Skeletal muscle tissue (tissue), 4 donors: ENCODE data around the gene BET1L. TPM values are rescaled to one million over a fixed set of nuclear protein-coding genes. Genes with fewer than 3 reads are reported as not detected.
A peak's percentile ranks its signal among the peaks of the same experiment; 100 is the strongest.
"Not testable (repeated sequence)": the region's sequence is repeated elsewhere in the genome, so short reads cannot be mapped to it uniquely, and the experiment has no call there.

Experiments
- H3K27ac ChIP-seq: one replicate; pipeline ENCODE4 v1.7.0; 2013; ENCODE audit warnings: mild to moderate bottlenecking, low read depth, low read length, inconsistent platforms
- H3K27me3 ChIP-seq, 3 donors: one replicate each; pipeline ENCODE4 v1.7.0; 2013; ENCODE audit warnings: low read length in 3 of 3; ENCODE audit not compliant: control insufficient read depth in 3 of 3, insufficient read depth in 3 of 3
- H3K36me3 ChIP-seq, 3 donors: one replicate each; pipeline ENCODE4 v1.7.0; 2013; ENCODE audit warnings: low read length in 3 of 3; ENCODE audit not compliant: control insufficient read depth in 3 of 3, insufficient read depth in 3 of 3
- H3K4me1 ChIP-seq, 3 donors: one replicate each; pipeline ENCODE4 v1.7.0; 2013; ENCODE audit warnings: low read length in 3 of 3, mild to moderate bottlenecking in 3 of 3; ENCODE audit not compliant: control insufficient read depth in 3 of 3, insufficient read depth in 3 of 3
- H3K4me3 ChIP-seq, 3 donors: one replicate each; pipeline ENCODE4 v1.7.0; 2013; ENCODE audit warnings: low read length in 3 of 3
- H3K9ac ChIP-seq, 3 donors: one replicate each; pipeline ENCODE4 v1.7.0; 2013; ENCODE audit warnings: low read length in 3 of 3, mild to moderate bottlenecking in 3 of 3, moderate library complexity in 2 of 3, low read depth in 1 of 3
- H3K9me3 ChIP-seq, 3 donors: one replicate each; pipeline ENCODE4 v1.7.0; 2013; ENCODE audit warnings: low read length in 3 of 3; ENCODE audit not compliant: control insufficient read depth in 3 of 3
- total RNA-seq: library from RNA; depleted of rRNA; stranded (reverse); fragments of >200 nt; gene quantifications from one replicate; pipeline ENCODE4 v1.2.3, GENCODE V29; 2014
- donor health status: Osteomylitis.

The BET1L gene
- total RNA-seq, 1 donor from 2014 or later = 8.9 TPM

DNA sequence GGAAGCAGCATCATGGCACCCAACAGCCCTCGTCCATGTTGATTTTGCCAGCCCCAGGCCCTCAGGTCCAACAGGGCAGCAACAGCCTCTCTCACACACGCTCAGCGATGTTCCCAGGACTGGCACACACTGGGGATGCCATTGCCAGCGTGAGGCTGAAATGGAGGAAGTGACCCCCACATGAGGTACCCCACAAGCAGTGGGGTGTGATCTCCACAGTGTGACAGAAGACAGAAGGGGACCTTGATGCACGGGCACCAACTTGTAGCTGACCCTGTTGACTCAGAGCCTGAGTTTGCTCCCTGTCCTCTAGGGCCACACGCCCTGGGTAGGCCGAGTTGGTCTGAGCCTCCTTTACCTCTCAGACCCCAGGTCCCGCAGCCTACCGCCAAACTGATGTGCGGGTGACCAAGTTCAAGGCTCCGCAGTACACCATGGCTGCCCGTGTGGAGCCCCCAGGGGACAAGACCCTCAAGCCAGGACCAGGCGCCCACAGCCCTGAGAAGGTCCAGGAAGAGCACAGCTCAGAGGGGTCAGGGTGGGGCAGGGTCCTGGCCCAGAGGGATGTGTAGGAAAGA lies 8.1 kb downstream of the BET1L start:
- peaks cover 24 to 28% (median 28%) of the 10 kb centered on the region in 3 donors for H3K36me3 ChIP-seq
- H3K4me1 ChIP-seq = peaks cover 7 to 11% (median 9%) of the 10 kb centered on the region in 3 donors
- no peak overlapping the region for H3K27ac ChIP-seq
- no peak overlapping the region for H3K4me3 ChIP-seq
- H3K27me3 ChIP-seq = no peaks in the 10 kb centered on the region
- no peak overlapping the region for H3K9ac ChIP-seq
- H3K9me3 ChIP-seq = no peaks in the 10 kb centered on the region

- no peaks in the 10 kb centered on the region for H3K27me3 ChIP-seq
- no peaks in the 10 kb centered on the region for H3K9me3 ChIP-seq
- no peak overlapping the region for H3K9ac ChIP-seq
Observed at GRCh38 chr11:198236-198806, 8.9 kb downstream of the BET1L start.

DNA sequence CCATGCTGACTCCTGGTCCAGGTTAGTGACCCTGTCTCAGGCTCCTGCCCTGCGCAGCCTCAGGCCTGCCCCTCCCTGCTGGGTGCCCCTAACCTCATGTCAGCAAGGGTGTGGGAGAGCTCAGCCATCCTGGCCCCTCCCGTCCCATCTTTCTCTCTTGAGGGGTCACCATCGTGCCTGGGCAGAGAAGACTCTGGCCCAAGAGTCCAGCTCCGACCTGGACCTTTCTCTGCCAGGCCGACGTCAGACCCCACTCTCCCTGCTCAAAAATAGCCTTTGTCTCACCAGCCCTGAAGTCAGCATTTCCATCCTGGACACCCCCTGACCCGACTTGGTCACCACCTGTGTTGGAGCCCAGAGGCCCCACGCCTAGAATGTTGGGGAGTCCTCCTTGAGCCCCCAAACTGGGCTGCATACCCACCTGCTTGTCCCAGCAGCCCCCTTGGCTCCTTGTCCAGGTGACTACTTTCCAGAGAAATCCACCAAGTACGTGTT lies 9.4 kb downstream of the BET1L start:
- Histone ChIP-seq H3K4me3 (no peak overlapping the region), H3K27me3 (no peaks in the 10 kb centered on the region), H3K36me3 (peaks cover 11 to 15% (median 15%) of the 10 kb centered on the region in 3 donors), H3K4me1 (no peaks in the 10 kb centered on the region), H3K27ac (no peak overlapping the region), H3K9ac (peak overlapping the region in 1 of 3 donors; percentile 40), H3K9me3 (no peaks in the 10 kb centered on the region)

More at GRCh38 chr11:198236-198806, 8.9 kb downstream of the BET1L start:
- H3K36me3 ChIP-seq = peaks cover 16 to 21% (median 21%) of the 10 kb centered on the region in 3 donors
- no peak overlapping the region for H3K4me3 ChIP-seq
- peaks cover 1 to 4% (median 2%) of the 10 kb centered on the region in 3 donors for H3K4me1 ChIP-seq
- no peak overlapping the region for H3K27ac ChIP-seq

DNA sequence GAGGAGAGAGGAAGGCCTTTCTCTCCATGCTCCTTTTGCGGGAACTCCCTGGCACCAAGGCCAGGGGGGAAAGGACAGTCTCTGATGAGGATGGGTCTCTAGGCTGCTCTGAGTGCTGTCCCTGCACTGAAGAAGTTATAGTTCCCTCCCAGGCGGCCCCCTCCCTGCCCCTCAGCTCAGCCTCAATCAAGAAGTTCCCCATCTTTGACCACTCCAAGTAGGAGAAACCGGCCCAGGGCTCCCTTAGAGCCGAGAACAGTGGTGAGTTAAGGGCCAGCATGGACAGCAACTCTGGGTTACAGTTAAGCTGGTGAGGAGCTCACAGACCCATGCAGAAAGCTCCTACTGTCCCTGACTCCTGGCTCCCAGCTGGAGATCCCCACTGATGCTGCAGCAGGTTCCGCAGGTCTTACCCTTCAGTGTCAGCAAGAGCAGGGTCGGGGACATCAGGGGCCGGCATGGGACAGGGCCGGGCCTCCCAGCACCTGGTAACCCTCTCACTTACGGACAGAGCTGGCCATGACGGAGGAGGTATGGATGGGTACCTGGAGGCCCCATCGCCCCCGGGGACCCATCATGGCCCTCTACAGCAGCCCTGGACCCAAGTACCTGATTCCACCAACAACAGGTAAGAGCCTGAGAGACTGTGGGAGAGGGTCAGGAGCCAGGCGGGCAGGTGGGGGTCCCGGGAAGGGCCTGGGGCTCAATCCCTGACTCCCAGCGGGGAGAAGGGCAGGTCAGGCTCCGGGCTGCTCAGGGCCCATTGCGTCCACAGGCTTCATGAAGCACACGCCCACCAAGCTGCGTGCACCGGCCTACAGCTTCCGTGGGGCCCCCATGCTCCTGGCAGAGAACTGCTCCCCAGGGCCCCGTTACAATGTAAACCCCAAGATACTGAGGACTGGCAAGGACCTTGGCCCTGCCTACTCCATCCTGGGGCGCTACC lies 10.1 kb downstream of the BET1L start:
- Histone ChIP-seq H3K9ac (peak overlapping the region in 1 of 3 donors; percentile 40), H3K4me3 (no peak overlapping the region), H3K9me3 (no peaks in the 10 kb centered on the region), H3K27me3 (no peaks in the 10 kb centered on the region), H3K27ac (no peak overlapping the region), H3K36me3 (peaks cover 9 to 12% (median 11%) of the 10 kb centered on the region in 3 donors), H3K4me1 (no peaks in the 10 kb centered on the region)

GRCh38 chr11:193481-193880 lies 13.7 kb downstream of the BET1L start:
- H3K4me1 ChIP-seq, H3K27me3 ChIP-seq, H3K27ac ChIP-seq, H3K9me3 ChIP-seq, H3K4me3 ChIP-seq, H3K36me3 ChIP-seq, H3K9ac ChIP-seq: not testable (repeated sequence)

DNA sequence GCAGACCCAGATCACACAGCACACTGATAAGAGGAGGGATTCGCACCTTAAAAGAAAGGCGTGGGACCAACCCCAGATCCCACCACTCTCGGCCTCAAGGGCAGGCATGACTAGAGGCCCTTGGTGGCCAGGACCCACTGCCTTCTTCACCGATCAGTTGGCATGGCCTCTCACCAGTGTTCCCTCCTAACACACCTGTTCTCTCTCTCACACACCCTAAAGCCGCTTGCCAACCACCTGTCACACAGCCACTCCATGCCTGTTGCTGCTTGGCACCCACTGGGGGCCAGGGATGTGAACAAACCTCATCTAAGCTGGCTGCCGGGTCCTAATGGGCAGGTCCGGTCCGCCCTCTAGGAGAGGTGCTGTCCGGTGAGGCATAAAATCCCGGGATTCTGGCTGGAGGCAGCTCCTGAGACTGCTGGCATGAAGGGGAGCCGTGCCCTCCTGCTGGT lies 14.5 kb downstream of the BET1L start, which contains the start of gene SCGB1C1:
TSS of gene SCGB1C1 (plus strand) at position 405 of the 455 bp plus-strand sequence. CDS start at position 427, 22 bp downstream.
- H3K27ac ChIP-seq, H3K27me3 ChIP-seq, H3K9ac ChIP-seq, H3K4me3 ChIP-seq, H3K36me3 ChIP-seq, H3K9me3 ChIP-seq, H3K4me1 ChIP-seq: not testable (repeated sequence)

DNA sequence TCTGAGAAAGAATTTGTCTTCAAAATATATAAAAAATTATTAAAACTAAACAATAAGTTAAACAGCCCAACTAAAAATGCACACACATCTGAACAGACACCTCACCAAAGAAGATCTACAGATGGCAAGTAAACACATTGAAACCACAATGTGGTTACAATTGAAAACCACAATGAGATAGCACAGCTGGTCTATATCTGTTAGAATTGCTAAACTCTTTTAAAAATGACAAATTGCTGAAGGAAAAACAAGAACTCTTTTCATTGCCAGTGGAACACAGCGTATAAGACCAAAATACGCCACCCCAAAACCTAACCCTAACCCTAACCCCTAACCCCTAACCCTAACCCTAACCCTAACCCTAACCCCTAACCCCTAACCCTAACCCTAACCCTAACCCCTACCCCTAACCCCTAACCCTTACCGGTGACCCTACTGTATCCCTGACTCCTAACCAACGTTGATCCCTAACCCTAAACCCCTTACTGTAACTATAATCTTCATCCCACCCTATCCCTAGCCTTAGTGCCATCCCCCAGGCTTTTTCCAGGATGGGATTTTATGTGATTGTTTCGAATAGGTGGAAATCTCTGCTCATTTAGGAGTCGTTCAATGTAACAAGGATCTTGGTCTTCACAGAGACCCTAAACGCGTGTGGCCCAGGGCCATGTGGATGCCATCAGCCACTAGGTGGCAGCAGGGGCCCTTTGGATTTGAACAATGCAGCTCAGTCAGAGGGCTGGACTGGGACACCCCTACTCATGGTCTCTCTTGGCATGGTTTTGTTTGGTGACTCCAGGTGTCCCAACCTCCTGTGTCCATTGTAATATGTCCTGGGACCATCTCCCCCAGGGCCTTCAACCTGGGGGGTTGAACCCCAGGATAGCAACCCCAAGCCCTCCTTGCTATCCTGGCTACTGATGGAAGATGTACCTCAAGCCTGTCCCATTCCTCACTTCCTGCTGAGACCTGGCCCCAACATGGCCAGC lies 15.4 kb downstream of the BET1L start:
- not testable (repeated sequence) for H3K4me1 ChIP-seq, H3K9me3 ChIP-seq

GRCh38 chr11:190546-190945 lies 16.7 kb downstream of the BET1L start:
- H3K4me3 ChIP-seq, H3K27ac ChIP-seq, H3K4me1 ChIP-seq, H3K36me3 ChIP-seq, H3K27me3 ChIP-seq, H3K9ac ChIP-seq, H3K9me3 ChIP-seq: not testable (repeated sequence)

More for the DNA sequence above, 15.4 kb downstream of the BET1L start:
- not testable (repeated sequence) for H3K9ac ChIP-seq, H3K36me3 ChIP-seq, H3K27ac ChIP-seq, H3K4me3 ChIP-seq, H3K27me3 ChIP-seq

- H3K4me1 ChIP-seq, H3K27ac ChIP-seq, H3K27me3 ChIP-seq, H3K36me3 ChIP-seq, H3K9me3 ChIP-seq, H3K9ac ChIP-seq, H3K4me3 ChIP-seq: not testable (repeated sequence)
Observed at GRCh38 chr11:189843-190311, 17.3 kb downstream of the BET1L start.
